Heart right ventricle (tissue), 16 donors: ENCODE measurements around the gene GTPBP4. TPM values are rescaled to one million over a fixed set of nuclear protein-coding genes. Genes with fewer than 3 reads are reported as not detected.

Experiments used
- ATAC-seq, 8 donors: fragments of 200-7000 bp; cut with Tn5 transposase; one replicate each; pipeline ENCODE4 v1.9.1; 2020; ENCODE audit warnings: mild to moderate bottlenecking in 8 of 8, moderate library complexity in 8 of 8, moderate number of reproducible peaks in 1 of 8
- DNase-seq, 2 donors: peaks; one replicate each; pipeline ENCODE4 v3.0.0-alpha.2; 2020
- H3K27ac ChIP-seq, 10 donors: fragments of 200-600 bp; sonication (generic) in 2 of 10; one replicate each; pipeline versions ENCODE4 v1.5.0 to v1.8.0; 2020 to 2022; ENCODE audit warnings: mild to moderate bottlenecking in 3 of 10
- H3K27me3 ChIP-seq, 7 donors: fragments of 200-600 bp; one replicate each; pipeline ENCODE4 v1.8.0; 2021 to 2022; ENCODE audit warnings: mild to moderate bottlenecking in 2 of 7
- H3K36me3 ChIP-seq, 9 donors: fragments of 200-600 bp; sonication (generic) in 1 of 9; one replicate each; pipeline versions ENCODE4 v1.5.0 to v1.8.0; 2020 to 2022; ENCODE audit warnings: mild to moderate bottlenecking in 2 of 9
- H3K4me1 ChIP-seq, 9 donors: fragments of 200-600 bp; sonication (generic) in 1 of 9; one replicate each; pipeline versions ENCODE4 v1.5.0 to v1.8.0; 2020 to 2022; ENCODE audit warnings: mild to moderate bottlenecking in 4 of 9
- H3K4me3 ChIP-seq, 10 donors: fragments of 200-600 bp; sonication (generic) in 2 of 10; one replicate each; pipeline versions ENCODE4 v1.5.0 to v1.8.0; 2020 to 2022; ENCODE audit warnings: mild to moderate bottlenecking in 7 of 10, moderate library complexity in 2 of 10
- H3K9me3 ChIP-seq, 11 donors: fragments of 200-600 bp in 10 of 11; sonication (generic) in 2 of 11; one replicate each; pipeline versions ENCODE4 v1.5.0 to v1.8.0; 2013 to 2022; ENCODE audit warnings: mild to moderate bottlenecking in 2 of 11, control low read depth in 1 of 11, moderate library complexity in 1 of 11
- WGBS, 2 donors: extraction: QIAGEN DNeasy Blood & Tissue Kit; methylation state at CpG; one replicate each; pipeline ENCODE4 v1.1.7; 2013; ENCODE audit warnings: inconsistent platforms in 1 of 2; 5-methylcytosine and 5-hydroxymethylcytosine counted together
- intact Hi-C, 10 donors: fragments of 100-400 bp; cut with DNase I; formaldehyde crosslinking; loops; one replicate each; pipeline versions ENCODE4 v1.11.1 to v1.14.2; 2022
- polyA plus RNA-seq, 2 donors: library from polyadenylated mRNA; stranded (reverse); fragments of 200-250 nt; gene quantifications; one replicate each; pipeline ENCODE4 v1.2.3, GENCODE V29; 2013
- total RNA-seq, 10 donors: library from RNA; stranded (reverse); fragmentation: NEBNext Ultra II Directional in 3 of 10; extraction: Animal tissue kit (Norgen Biotek cat#: 25700) in 3 of 10; gene quantifications; one replicate each; pipeline versions ENCODE4 v1.2.1 to v1.2.4, GENCODE V29; 2021 to 2023
- TF ChIP-seq, protein P1 (sequence below), 9 donors: fragments of 200-600 bp; sonication (generic) in 2 of 9; IDR thresholded peaks; one replicate each; pipeline versions ENCODE4 v1.5.0 to v1.8.0; 2021 to 2022; ENCODE audit warnings: antibody characterized with exemption in 9 of 9, mild to moderate bottlenecking in 5 of 9, moderate library complexity in 1 of 9
- donor health status: Arrhythmogenic right ventricular cardiomyopathy.
- donor health status: ischemic (EF 13 %, LVEDD 7.1; RV severe dilation, severe dysfunction).
- donor health status: healthy with polysubstance abuse.
- donor health status: DM: no; HTN: yes; CAD: no.
- donor health status: DM: no; HTN: no; CAD: no.
- donor health status: ischemic (EF 25% LVEDD 6.9; RV normal size, moderate dysfunction).
- donor health status: ischemic (EF 25% LVEDD 5.7; RV mildly dilated, moderate dysfunction).
- donor health status: healthy.
- donor health status: DM: yes; HTN: yes; CAD: no.
- donor health status: Ischemic cardiomyopathy.
- donor health status: ischemic (EF 35%, LVEDD 5.7; RV mildly dilated, moderate dysfunction).
- donor health status: nonischemic (EF 11% LVEDD 7.7; RV severe dilation, severe dysfunction).
- donor health status: DM: yes; HTN: yes; CAD: no.
- donor health status: PGD.
- donor health status: ischemic (EF 29% LVEDD 5.4; RV normal size, mild dysfunction).
- donor health status: nonischemic (EF 23%, LVEDD 6.1; RV moderate dilation, normal function).

Gene GTPBP4
- total and polyA plus RNA-seq, 12 donors, result 13.0 to 44.9 (median 29.4) TPM

- Histone ChIP-seq H3K27ac (no peak overlapping the region), H3K9me3 (no peaks in the 10 kb centered on the region), H3K4me1 (no peaks in the 10 kb centered on the region), H3K27me3 (peaks cover 0 to 5% (median 0%) of the 10 kb centered on the region in 7 donors), H3K4me3 (no peak overlapping the region), H3K36me3 (no peaks in the 10 kb centered on the region)
- WGBS, 2 donors, result 89 to 94% methylated on average over 3 of the region's 3 CpGs
- TF ChIP-seq, protein P1, sequence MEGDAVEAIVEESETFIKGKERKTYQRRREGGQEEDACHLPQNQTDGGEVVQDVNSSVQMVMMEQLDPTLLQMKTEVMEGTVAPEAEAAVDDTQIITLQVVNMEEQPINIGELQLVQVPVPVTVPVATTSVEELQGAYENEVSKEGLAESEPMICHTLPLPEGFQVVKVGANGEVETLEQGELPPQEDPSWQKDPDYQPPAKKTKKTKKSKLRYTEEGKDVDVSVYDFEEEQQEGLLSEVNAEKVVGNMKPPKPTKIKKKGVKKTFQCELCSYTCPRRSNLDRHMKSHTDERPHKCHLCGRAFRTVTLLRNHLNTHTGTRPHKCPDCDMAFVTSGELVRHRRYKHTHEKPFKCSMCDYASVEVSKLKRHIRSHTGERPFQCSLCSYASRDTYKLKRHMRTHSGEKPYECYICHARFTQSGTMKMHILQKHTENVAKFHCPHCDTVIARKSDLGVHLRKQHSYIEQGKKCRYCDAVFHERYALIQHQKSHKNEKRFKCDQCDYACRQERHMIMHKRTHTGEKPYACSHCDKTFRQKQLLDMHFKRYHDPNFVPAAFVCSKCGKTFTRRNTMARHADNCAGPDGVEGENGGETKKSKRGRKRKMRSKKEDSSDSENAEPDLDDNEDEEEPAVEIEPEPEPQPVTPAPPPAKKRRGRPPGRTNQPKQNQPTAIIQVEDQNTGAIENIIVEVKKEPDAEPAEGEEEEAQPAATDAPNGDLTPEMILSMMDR (IDR thresholded peaks at IDR 0.05), result no peak
- intact Hi-C loops, result no loop called here
- ATAC-seq, result no peak
- DNase-seq, result no peak
Measured at GRCh38 chr10:962342-962741, 25.9 kb upstream of the GTPBP4 start.

GRCh38 chr10:963186-963585 lies 25.0 kb upstream of the GTPBP4 start:
- intact Hi-C loops, result no loop called here
- Histone ChIP-seq H3K4me1 (no peaks in the 10 kb centered on the region), H3K27me3 (peaks cover 0 to 5% (median 0%) of the 10 kb centered on the region in 7 donors), H3K27ac (no peak overlapping the region), H3K4me3 (no peak overlapping the region), H3K9me3 (no peaks in the 10 kb centered on the region), H3K36me3 (no peaks in the 10 kb centered on the region)
- TF ChIP-seq, protein P1 (IDR thresholded peaks at IDR 0.05), result no peak
- DNase-seq (no peak), ATAC-seq (no peak)
- 84 to 88% methylated on average over 5 of the region's 5 CpGs for WGBS, 2 donors

DNA sequence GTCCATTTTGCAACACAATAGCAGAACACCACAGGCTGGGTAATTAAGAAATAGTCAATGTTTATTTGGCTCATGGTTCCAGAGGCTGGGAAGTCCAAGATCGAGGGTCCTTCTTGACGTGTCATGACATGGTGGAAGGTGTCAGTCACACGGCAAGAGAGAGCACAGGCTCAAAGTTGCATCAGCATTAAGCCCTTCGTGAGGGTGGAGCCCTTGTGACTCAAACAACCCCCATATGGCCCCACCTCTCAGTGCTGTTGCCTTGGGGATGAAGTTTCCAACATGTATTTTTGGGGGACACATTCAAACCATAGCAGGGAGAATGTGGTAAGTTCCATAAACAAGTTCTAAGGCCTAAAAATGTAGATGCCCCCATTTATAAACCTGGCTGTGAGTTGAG lies 24.6 kb upstream of the GTPBP4 start:
- 89 to 94% methylated on average over 4 of the region's 4 CpGs for WGBS, 2 donors
- intact Hi-C loops, result no loop called here
- H3K4me3 ChIP-seq, result no peak overlapping the region
- DNase-seq (no peak), ATAC-seq (no peak)
- H3K27me3 ChIP-seq, result peaks cover 0 to 5% (median 0%) of the 10 kb centered on the region in 7 donors
- H3K9me3 ChIP-seq, result no peaks in the 10 kb centered on the region
- no peak overlapping the region for H3K27ac ChIP-seq
- TF ChIP-seq, protein P1 (IDR thresholded peaks at IDR 0.05), result no peak
- no peaks in the 10 kb centered on the region for H3K36me3 ChIP-seq
- H3K4me1 ChIP-seq, result no peaks in the 10 kb centered on the region

DNA sequence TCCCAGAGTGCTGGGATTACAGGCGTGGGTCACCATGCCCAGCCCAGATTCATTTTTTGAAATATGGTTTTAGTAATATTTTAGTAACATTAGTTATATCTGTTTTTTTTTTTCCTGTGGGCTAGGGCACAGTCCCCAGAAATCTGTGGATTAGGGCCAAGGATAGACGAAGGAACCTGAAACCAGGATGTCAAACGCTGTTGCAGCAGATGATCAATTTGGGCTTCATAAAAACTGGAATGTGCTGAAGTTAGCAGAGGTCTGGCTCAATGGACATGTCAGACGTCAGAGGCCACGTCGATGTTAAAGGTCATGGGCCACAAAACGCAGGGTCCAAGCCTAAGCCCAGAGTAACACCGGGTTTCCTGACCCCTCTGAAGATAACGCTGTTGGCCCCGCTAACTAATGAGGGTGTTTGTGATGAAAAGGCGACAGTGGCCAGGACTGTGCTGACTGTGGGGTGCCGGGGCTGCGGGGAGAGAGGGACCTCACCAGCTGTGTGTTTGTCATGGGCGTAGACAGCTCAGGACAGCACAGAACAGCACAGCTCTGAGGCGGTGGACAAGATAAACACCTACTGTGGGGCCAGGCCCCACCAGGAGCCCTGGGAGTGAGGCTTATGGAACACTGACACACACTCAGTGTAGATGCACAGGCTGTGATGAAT lies 23.8 kb upstream of the GTPBP4 start:
- peaks cover 0 to 5% (median 0%) of the 10 kb centered on the region in 7 donors for H3K27me3 ChIP-seq
- peak in 1 of 8 donors; percentile 17 for ATAC-seq
- intact Hi-C loops, result no loop called here
- no peaks in the 10 kb centered on the region for H3K4me1 ChIP-seq
- H3K27ac ChIP-seq, result no peak overlapping the region
- no peaks in the 10 kb centered on the region for H3K36me3 ChIP-seq
- no peaks in the 10 kb centered on the region for H3K9me3 ChIP-seq
- H3K4me3 ChIP-seq, result no peak overlapping the region
- WGBS, 2 donors, result 68 to 72% methylated on average over 15 of the region's 15 CpGs
- no peak for DNase-seq
- TF ChIP-seq, protein P1 (IDR thresholded peaks at IDR 0.05), result no peak
